SK-N-SH (cell line): ENCODE results near the gene ZGPAT.

Experiments
- CHD2 ChIP-seq: fragments of 150-350 bp; IDR thresholded peaks from 2 replicates; pipeline ENCODE4 v1.6.1; 2018; ENCODE audit warnings: low read length; ENCODE audit not compliant: partially characterized antibody
- CTCF ChIP-seq: fragments of 200-600 bp; sonication (generic); IDR thresholded peaks from 2 replicates; pipeline ENCODE4 v1.6.1; 2017; ENCODE audit warnings: antibody characterized with exemption, mild to moderate bottlenecking, moderate library complexity
- EZH2phosphoT487 ChIP-seq: fragments of 200-600 bp; sonication (generic); IDR thresholded peaks from 2 replicates; pipeline ENCODE4 v1.6.1; 2017; ENCODE audit warnings: low read depth, mixed run types, mild to moderate bottlenecking, antibody characterized with exemption, moderate library complexity, borderline replicate concordance
- FOXM1 ChIP-seq: IDR thresholded peaks from 2 replicates; pipeline ENCODE4 v1.4.0; 2012; ENCODE audit warnings: low read depth, mild to moderate bottlenecking
- IRF3 ChIP-seq: fragments of 150-350 bp; IDR thresholded peaks from 2 replicates; pipeline ENCODE4 v1.6.1; 2016; ENCODE audit warnings: mild to moderate bottlenecking, low read depth, low read length
- TAF1 ChIP-seq: IDR thresholded peaks from 2 replicates; pipeline ENCODE4 v1.6.1; 2012; ENCODE audit warnings: low read depth, mild to moderate bottlenecking, low read length, moderate library complexity, borderline replicate concordance
- TF ChIP-seq, protein P1 (sequence below): fragments of 150-350 bp; IDR thresholded peaks from 2 replicates; pipeline ENCODE4 v1.6.1; 2017; ENCODE audit warnings: antibody characterized with exemption, low read length, low read depth, borderline replicate concordance
- TF ChIP-seq, protein P2 (sequence below): IDR thresholded peaks from 2 replicates; pipeline ENCODE4; 2012

DNA sequence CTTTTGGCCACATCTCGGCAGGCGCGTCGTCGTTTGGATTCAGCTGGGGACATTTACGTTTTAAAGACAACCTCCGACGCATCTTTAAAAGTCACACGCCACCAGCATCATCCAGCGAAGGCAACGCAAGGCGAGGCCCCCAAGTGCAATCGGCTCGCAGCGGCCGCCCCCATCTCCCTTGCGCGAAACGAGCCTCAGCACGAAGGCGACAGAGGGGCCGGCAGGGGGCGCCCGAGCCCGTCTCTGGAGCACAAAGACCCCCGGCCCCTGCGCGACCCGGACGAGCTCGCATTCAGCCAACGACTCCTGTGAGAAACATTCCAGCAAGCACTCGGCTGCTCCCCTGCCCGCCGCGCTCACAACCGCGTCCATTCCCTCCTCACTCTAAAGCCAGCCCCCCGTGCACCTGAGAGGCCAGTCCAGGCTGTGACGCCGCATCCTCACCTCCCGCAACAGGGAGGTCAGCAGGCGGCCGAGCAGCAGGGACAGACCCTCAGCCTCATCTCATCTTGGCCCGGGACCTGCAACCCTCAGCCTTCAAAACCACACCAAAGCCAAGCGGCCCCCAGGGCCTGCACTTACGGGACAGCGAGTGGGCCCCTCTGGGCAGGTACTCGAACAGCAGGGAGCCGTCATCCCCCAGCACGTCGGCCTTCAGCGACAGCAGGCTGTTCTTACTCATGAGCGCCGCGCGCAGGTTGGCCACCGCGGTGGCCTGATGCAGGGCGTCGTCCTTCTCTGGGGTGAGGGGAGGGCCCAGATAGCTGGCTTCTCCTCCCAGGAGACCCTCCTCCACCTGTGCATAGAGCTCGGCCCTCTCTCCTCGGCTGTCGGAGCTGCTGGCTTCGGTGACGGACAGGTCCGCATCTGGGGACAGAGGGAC, 67.5 kb downstream of the ZGPAT start:
- TF ChIP-seq EZH2phosphoT487 (no peak), TAF1 (no peak), CTCF (peak; percentile 77), IRF3 (no peak), FOXM1 (no peak), CHD2 (no peak)
- TF ChIP-seq, protein P1, sequence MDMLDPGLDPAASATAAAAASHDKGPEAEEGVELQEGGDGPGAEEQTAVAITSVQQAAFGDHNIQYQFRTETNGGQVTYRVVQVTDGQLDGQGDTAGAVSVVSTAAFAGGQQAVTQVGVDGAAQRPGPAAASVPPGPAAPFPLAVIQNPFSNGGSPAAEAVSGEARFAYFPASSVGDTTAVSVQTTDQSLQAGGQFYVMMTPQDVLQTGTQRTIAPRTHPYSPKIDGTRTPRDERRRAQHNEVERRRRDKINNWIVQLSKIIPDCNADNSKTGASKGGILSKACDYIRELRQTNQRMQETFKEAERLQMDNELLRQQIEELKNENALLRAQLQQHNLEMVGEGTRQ: no peak
- TF ChIP-seq, protein P2, sequence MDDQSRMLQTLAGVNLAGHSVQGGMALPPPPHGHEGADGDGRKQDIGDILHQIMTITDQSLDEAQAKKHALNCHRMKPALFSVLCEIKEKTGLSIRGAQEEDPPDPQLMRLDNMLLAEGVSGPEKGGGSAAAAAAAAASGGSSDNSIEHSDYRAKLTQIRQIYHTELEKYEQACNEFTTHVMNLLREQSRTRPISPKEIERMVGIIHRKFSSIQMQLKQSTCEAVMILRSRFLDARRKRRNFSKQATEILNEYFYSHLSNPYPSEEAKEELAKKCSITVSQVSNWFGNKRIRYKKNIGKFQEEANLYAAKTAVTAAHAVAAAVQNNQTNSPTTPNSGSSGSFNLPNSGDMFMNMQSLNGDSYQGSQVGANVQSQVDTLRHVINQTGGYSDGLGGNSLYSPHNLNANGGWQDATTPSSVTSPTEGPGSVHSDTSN: no peak
